Adrenal gland (tissue), 5 donors: Measurements from ENCODE around the gene DNAAF1.

Experiments used
- POLR2A ChIP-seq, 2 donors: fragments of 450-650 bp; IDR thresholded peaks; one replicate each; pipeline ENCODE4 v1.6.1; 2017; ENCODE audit warnings: antibody characterized with exemption in 2 of 2, mild to moderate bottlenecking in 2 of 2, moderate library complexity in 1 of 2
- TF ChIP-seq, protein P1 (sequence below), 6 experiments: fragments of 450-650 bp in 4 of 6; fragments of 200-600 bp in 2 of 6; sonication (generic) in 1 of 6; IDR thresholded peaks; 1 replicate in 5 of 6; 2 replicates in 1 of 6; pipeline versions ENCODE4 v1.5.1 to v1.8.0; 2016 to 2021; ENCODE audit warnings: antibody characterized with exemption in 6 of 6, mild to moderate bottlenecking in 2 of 6, moderate library complexity in 1 of 6
- donor health status: DM: no; HTN: no; CAD: no.

DNA sequence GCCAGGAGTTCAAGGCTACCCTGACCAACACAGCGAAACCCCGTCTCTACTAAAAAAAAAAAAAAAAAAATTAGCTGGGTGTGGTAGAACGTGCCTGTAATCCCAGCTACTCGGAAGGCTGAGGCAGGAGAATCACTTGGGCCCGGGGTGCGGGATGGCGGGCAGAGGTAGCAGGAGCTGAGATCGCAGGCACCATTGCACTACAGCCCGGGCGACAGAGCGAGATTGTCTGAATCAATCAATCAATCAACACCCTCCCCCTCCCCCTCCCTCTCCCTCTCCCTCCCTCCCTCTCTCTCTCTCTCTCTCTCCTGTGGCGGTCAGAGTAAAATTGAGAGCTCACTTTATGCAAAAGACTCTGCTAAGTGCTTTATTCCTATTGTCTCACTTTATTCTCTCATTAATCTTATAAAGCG lies 1.3 kb upstream of the DNAAF1 start:
- TF ChIP-seq POLR2A (IDR thresholded peaks at IDR 0.05): no peak
- TF ChIP-seq, protein P1, sequence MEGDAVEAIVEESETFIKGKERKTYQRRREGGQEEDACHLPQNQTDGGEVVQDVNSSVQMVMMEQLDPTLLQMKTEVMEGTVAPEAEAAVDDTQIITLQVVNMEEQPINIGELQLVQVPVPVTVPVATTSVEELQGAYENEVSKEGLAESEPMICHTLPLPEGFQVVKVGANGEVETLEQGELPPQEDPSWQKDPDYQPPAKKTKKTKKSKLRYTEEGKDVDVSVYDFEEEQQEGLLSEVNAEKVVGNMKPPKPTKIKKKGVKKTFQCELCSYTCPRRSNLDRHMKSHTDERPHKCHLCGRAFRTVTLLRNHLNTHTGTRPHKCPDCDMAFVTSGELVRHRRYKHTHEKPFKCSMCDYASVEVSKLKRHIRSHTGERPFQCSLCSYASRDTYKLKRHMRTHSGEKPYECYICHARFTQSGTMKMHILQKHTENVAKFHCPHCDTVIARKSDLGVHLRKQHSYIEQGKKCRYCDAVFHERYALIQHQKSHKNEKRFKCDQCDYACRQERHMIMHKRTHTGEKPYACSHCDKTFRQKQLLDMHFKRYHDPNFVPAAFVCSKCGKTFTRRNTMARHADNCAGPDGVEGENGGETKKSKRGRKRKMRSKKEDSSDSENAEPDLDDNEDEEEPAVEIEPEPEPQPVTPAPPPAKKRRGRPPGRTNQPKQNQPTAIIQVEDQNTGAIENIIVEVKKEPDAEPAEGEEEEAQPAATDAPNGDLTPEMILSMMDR (IDR thresholded peaks at IDR 0.05): no peak
